ENCODE results near the gene UBL4A. TPM values are rescaled to one million over a fixed set of nuclear protein-coding genes. Genes with fewer than 3 reads are reported as not detected.

The UBL4A gene
- total RNA-seq, 1 donor from 2014 or later = 30.2 TPM

DNA sequence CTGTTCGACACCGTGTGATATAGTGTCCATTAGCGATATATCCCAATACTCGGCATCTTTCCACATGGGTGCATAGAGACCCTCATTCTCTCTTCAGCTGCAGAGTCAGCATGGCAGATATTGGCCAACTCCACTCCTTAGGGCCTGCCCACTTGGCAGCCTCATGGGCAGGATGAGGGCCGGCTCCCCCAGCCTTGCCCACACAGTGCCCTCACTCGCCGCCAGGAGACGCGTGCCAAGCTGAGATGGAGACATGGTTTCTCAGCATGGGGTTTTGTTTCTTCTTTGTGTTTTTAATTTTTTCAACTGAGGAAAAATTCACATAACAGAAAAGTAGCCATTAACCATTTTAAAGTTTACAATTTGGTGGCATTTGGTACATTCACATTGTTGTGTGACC lies 33.6 kb downstream of the UBL4A start:
- Histone ChIP-seq H3K27me3 (no peaks in the 10 kb centered on the region), H3K4me1 (no peaks in the 10 kb centered on the region), H3K9me3 (no peaks in the 10 kb centered on the region), H3K36me3 (no peaks in the 10 kb centered on the region), H3K4me3 (no peak overlapping the region), H3K27ac (no peak overlapping the region)
- no peak for DNase-seq (ENCODE audit: extremely low spot score in 2 of 2)
- TF ChIP-seq POLR2AphosphoS5 (IDR thresholded peaks at IDR 0.05; ENCODE audit: insufficient read depth in 1 of 2, low read depth in 1 of 2) (no peak), POLR2A (IDR thresholded peaks at IDR 0.05) (no peak)
- TF ChIP-seq, protein P1, sequence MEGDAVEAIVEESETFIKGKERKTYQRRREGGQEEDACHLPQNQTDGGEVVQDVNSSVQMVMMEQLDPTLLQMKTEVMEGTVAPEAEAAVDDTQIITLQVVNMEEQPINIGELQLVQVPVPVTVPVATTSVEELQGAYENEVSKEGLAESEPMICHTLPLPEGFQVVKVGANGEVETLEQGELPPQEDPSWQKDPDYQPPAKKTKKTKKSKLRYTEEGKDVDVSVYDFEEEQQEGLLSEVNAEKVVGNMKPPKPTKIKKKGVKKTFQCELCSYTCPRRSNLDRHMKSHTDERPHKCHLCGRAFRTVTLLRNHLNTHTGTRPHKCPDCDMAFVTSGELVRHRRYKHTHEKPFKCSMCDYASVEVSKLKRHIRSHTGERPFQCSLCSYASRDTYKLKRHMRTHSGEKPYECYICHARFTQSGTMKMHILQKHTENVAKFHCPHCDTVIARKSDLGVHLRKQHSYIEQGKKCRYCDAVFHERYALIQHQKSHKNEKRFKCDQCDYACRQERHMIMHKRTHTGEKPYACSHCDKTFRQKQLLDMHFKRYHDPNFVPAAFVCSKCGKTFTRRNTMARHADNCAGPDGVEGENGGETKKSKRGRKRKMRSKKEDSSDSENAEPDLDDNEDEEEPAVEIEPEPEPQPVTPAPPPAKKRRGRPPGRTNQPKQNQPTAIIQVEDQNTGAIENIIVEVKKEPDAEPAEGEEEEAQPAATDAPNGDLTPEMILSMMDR (IDR thresholded peaks at IDR 0.05) = no peak
- intact Hi-C loops (cut with DNase I) = no loop called here

DNA sequence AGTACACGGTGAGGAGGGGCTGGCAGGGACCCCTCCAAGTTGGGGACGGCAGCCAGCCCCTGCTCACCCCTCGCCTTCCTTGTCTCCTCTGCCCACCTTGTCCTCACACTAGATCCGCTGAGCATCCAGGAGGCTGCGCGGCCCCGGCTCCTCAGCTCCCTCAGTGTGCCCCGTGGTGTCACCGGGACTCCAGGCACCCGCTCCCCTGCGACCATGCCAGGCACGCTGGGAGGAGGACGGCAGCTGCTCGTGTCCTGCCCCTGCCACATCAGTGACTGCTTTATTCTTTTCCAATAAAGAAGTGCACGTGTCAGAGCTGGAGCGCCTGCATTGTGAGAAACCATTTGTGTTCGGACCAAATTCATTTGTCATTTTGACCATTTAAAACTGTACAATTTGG lies 36.1 kb downstream of the UBL4A start:
- intact Hi-C loops (cut with DNase I) = no loop called here
- Histone ChIP-seq H3K27me3 (no peaks in the 10 kb centered on the region), H3K36me3 (no peaks in the 10 kb centered on the region), H3K27ac (no peak overlapping the region), H3K4me3 (no peak overlapping the region), H3K9me3 (no peaks in the 10 kb centered on the region), H3K4me1 (peaks cover 4% of the 10 kb centered on the region)
- no peak for TF ChIP-seq POLR2A (IDR thresholded peaks at IDR 0.05)
- TF ChIP-seq, protein P1 (IDR thresholded peaks at IDR 0.05) = no peak
- no peak for TF ChIP-seq POLR2AphosphoS5 (IDR thresholded peaks at IDR 0.05; ENCODE audit: insufficient read depth in 1 of 2, low read depth in 1 of 2)
- no peak for DNase-seq (ENCODE audit: extremely low spot score in 2 of 2)

DNA sequence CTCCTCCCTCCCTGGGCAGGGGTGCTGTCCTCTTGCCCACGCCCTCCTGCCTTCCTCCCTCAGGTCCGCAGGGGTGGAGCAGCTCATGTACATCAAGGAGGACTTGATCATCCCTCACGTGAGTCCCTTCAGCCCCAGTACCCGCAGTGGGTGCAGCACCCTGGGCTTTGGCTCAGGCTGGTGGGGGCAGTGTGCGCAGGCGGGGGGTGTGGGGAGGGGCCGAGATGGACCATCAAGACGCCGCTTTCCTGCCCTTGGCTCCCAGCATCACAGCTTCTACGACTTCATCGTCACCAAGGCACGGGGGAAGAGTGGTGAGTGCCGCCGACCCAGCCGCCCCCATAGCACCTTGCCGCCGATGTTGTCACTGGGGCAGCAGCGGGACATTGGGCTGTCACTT lies 36.8 kb downstream of the UBL4A start:
- no peaks in the 10 kb centered on the region for H3K9me3 ChIP-seq
- TF ChIP-seq, protein P1 (IDR thresholded peaks at IDR 0.05) = no peak
- TF ChIP-seq POLR2A (IDR thresholded peaks at IDR 0.05) (no peak), POLR2AphosphoS5 (IDR thresholded peaks at IDR 0.05; ENCODE audit: insufficient read depth in 1 of 2, low read depth in 1 of 2) (no peak)
- no peaks in the 10 kb centered on the region for H3K36me3 ChIP-seq
- H3K4me3 ChIP-seq = no peak overlapping the region
- no peak for DNase-seq (ENCODE audit: extremely low spot score in 2 of 2)
- intact Hi-C loops (cut with DNase I) = no loop called here
- no peaks in the 10 kb centered on the region for H3K27me3 ChIP-seq
- H3K4me1 ChIP-seq = peaks cover 11% of the 10 kb centered on the region
- H3K27ac ChIP-seq = no peak overlapping the region

DNA sequence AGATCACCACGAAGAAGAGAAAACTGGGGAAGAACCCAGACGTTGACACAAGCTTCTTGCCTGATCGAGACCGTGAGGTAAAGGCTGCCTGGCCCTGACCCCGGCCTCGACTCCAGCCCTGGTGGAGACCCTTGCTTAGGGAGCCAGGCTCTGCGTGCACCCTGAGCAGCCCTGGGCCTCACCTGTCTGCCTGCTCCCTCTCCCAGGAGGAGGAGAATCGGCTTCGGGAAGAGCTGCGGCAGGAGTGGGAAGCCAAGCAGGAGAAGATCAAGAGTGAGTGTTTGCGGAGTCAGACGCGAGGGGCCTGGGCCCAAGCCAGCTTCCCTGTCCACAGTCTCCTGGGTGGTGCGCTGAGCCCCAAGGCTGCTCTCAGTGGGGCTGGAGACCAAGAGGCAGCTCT lies 37.9 kb downstream of the UBL4A start:
- no peaks in the 10 kb centered on the region for H3K9me3 ChIP-seq
- no peaks in the 10 kb centered on the region for H3K36me3 ChIP-seq
- no peak for DNase-seq (ENCODE audit: extremely low spot score in 2 of 2)
- intact Hi-C loops (cut with DNase I) = no loop called here
- H3K4me3 ChIP-seq = no peak overlapping the region
- H3K27me3 ChIP-seq = no peaks in the 10 kb centered on the region
- peaks cover 17% of the 10 kb centered on the region for H3K4me1 ChIP-seq
- TF ChIP-seq POLR2AphosphoS5 (IDR thresholded peaks at IDR 0.05; ENCODE audit: insufficient read depth in 1 of 2, low read depth in 1 of 2) (no peak), POLR2A (IDR thresholded peaks at IDR 0.05) (no peak)
- TF ChIP-seq, protein P1 (IDR thresholded peaks at IDR 0.05) = no peak
- no peak overlapping the region for H3K27ac ChIP-seq

DNA sequence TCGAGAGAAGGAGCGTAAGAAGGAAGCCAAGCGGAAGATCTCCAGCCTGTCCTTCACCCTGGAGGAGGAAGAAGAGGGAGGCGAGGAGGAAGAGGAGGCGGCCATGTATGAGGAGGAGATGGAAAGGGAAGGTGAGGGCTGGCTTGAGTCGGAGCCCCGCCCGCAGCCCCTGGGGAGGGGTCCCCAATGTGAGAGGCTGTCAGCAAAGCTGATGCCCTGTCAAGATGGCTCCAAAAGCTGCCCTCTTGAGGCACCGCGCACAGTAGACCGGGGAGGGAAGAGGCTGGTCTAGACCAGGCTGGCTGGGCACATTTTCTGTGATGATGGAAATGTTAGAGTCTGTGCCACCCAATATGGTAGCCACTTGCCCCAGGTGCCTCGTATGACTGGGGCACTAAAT lies 40.0 kb downstream of the UBL4A start:
- no peak for TF ChIP-seq POLR2A (IDR thresholded peaks at IDR 0.05)
- TF ChIP-seq, protein P1 (IDR thresholded peaks at IDR 0.05) = no peak
- no peak for TF ChIP-seq POLR2AphosphoS5 (IDR thresholded peaks at IDR 0.05; ENCODE audit: insufficient read depth in 1 of 2, low read depth in 1 of 2)
- no peaks in the 10 kb centered on the region for H3K27me3 ChIP-seq
- no peaks in the 10 kb centered on the region for H3K9me3 ChIP-seq
- no peak overlapping the region for H3K4me3 ChIP-seq
- H3K36me3 ChIP-seq = peaks cover 0 to 5% of the 10 kb centered on the region in 2 donors
- intact Hi-C loops (cut with DNase I) = no loop called here
- no peak overlapping the region for H3K27ac ChIP-seq
- peaks cover 23% of the 10 kb centered on the region for H3K4me1 ChIP-seq
- DNase-seq (ENCODE audit: extremely low spot score in 2 of 2) = no peak
